ENCODE data around the gene LRPAP1. TPM values are rescaled to one million over a fixed set of nuclear protein-coding genes. Genes with fewer than 3 reads are reported as not detected.

LRPAP1 gene
- total RNA-seq, 1 donor from 2014 or later, result 15.7 TPM

DNA sequence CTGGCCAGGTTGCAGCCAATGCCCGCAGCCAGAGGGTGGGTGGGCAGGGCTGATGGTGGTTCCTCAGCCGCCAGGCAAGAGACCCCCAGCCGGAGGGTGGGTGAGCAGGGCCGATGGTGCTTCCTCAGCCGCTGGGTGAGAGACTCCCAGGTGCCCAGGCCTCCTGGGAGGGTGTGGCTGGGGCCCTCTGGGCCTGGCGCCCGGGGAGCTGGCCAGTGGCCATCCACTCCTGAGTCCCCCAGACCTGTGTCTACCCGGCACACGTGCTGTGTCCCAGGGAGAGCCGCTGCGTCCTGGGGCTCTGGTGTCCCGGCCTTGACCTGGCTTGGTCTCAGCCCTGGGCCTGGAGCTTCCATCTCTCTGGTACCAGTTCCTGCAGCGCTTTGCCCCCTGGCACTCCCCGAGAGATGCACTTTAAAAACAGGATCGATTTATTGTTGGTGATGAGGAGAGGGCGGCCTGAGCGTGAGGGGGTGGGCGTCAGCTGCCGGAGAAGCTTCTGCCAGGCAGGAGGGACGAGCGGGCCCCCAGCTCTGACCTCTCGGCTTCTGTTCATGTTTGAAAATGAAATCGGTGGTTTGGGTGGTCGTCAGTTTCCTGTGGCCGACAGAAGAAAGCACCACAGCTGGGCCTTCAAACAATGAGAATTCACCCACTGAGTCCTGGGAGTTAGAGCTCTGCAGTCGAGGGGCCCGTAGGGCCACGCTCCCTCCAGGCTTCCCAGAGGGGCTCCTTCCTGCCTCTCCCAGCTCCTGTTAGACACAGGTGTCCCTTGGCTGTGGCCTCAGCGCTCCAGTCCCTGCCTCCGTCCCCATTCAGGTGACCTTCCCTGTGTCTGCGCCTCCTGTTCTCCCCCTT, 62.6 kb downstream of the LRPAP1 start:
- H3K36me3 ChIP-seq (ENCODE audit: control insufficient read depth in 3 of 3, insufficient read depth in 3 of 3, low read length in 3 of 3), result peaks cover 0 to 5% (median 0%) of the 10 kb centered on the region in 3 donors
- peak overlapping the region in 1 of 3 donors; percentile 62 for H3K9ac ChIP-seq (ENCODE audit: low read depth in 1 of 3, low read length in 3 of 3)
- peaks cover 0 to 4% (median 0%) of the 10 kb centered on the region in 3 donors for H3K9me3 ChIP-seq (ENCODE audit: control insufficient read depth in 3 of 3, low read length in 3 of 3)
- H3K4me1 ChIP-seq (ENCODE audit: control insufficient read depth in 3 of 3, insufficient read depth in 3 of 3, low read length in 3 of 3), result peaks cover 31 to 86% (median 70%) of the 10 kb centered on the region in 3 donors
- peaks cover 0 to 11% (median 0%) of the 10 kb centered on the region in 3 donors for H3K27me3 ChIP-seq (ENCODE audit: control insufficient read depth in 3 of 3, insufficient read depth in 3 of 3, low read length in 3 of 3)
- H3K27ac ChIP-seq (ENCODE audit: low read depth, low read length), result no peak overlapping the region
- no peak overlapping the region for H3K4me3 ChIP-seq (ENCODE audit: low read length in 3 of 3)

DNA sequence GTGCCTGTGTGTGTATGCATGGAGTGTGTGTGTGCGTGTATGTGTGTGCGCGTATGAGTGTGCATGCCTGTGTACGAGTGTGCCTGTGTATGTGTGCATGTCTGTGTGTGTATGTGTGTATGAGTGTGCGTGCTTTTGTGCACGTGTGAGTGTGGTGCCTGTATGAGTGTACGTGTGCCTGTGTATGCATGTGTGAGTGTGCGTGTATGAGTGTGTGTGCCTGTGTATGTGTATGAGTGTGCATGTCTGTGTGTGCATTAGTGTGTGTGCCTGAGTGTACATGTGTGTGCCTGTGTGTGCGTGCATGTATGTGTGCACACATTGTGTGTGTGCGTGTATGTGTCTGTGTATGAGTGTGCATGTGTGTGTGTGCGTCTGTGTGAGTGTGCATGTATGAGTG, 63.4 kb downstream of the LRPAP1 start:
- Histone ChIP-seq H3K4me3 (ENCODE audit: low read length in 3 of 3) (no peak overlapping the region), H3K9me3 (ENCODE audit: control insufficient read depth in 3 of 3, low read length in 3 of 3) (peaks cover 0 to 4% (median 0%) of the 10 kb centered on the region in 3 donors), H3K36me3 (ENCODE audit: control insufficient read depth in 3 of 3, insufficient read depth in 3 of 3, low read length in 3 of 3) (peaks cover 0 to 5% (median 0%) of the 10 kb centered on the region in 3 donors), H3K27me3 (ENCODE audit: control insufficient read depth in 3 of 3, insufficient read depth in 3 of 3, low read length in 3 of 3) (peaks cover 0 to 18% (median 5%) of the 10 kb centered on the region in 3 donors), H3K9ac (ENCODE audit: low read depth in 1 of 3, low read length in 3 of 3) (no peak overlapping the region), H3K27ac (ENCODE audit: low read depth, low read length) (no peak overlapping the region), H3K4me1 (ENCODE audit: control insufficient read depth in 3 of 3, insufficient read depth in 3 of 3, low read length in 3 of 3) (peaks cover 31 to 87% (median 78%) of the 10 kb centered on the region in 3 donors)

DNA sequence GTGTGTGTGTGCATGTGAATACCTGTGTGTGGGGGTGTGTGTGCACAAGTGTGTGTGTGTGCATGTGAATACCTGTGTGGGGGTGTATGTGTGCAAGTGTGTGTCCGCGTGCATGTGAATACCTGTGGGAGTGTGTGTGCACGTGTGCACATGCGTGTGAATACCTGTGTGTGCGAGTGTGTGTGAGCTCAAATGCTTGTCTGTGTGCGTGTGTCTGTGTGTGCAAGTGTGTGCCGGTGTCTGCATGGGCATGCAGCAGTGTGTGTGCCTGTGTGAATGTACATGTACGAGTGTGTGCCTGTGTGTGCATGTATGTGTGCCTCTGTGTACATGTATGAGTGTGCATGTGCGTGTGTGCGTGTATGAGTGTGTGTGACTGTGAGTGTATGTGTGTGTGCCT, 64.1 kb downstream of the LRPAP1 start:
- Histone ChIP-seq H3K4me3 (ENCODE audit: low read length in 3 of 3) (peak overlapping the region in 1 of 3 donors; percentile 67), H3K27ac (ENCODE audit: low read depth, low read length) (no peak overlapping the region), H3K9ac (ENCODE audit: low read depth in 1 of 3, low read length in 3 of 3) (peak overlapping the region in 1 of 3 donors; percentile 77), H3K9me3 (ENCODE audit: control insufficient read depth in 3 of 3, low read length in 3 of 3) (peaks cover 0 to 4% (median 0%) of the 10 kb centered on the region in 3 donors), H3K27me3 (ENCODE audit: control insufficient read depth in 3 of 3, insufficient read depth in 3 of 3, low read length in 3 of 3) (peaks cover 0 to 20% (median 5%) of the 10 kb centered on the region in 3 donors), H3K36me3 (ENCODE audit: control insufficient read depth in 3 of 3, insufficient read depth in 3 of 3, low read length in 3 of 3) (peaks cover 0 to 5% (median 0%) of the 10 kb centered on the region in 3 donors), H3K4me1 (ENCODE audit: control insufficient read depth in 3 of 3, insufficient read depth in 3 of 3, low read length in 3 of 3) (peaks cover 31 to 80% (median 78%) of the 10 kb centered on the region in 3 donors)

DNA sequence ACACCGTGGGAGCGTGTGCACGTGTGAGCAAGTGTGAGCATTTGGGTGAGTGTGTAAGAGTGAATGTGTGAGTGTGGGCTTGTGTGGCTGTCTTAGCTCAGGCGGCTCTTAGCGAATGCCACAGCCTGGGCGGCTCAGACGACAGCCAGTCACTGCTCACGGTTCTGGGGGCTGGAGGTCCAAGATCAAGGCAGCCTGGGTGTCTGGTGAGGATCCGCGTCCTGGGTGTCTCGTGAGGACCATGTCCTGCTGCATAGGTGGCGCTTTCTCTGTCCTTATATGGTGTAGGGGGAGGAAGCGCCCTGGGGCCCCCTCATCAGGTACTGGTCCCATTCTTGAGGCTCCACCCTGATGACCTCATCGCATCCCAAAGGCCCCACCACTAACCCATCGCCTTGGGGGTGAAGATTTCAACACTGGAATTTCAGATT, 64.6 kb downstream of the LRPAP1 start:
- Histone ChIP-seq H3K9me3 (ENCODE audit: control insufficient read depth in 3 of 3, low read length in 3 of 3) (peaks cover 0 to 4% (median 0%) of the 10 kb centered on the region in 3 donors), H3K4me1 (ENCODE audit: control insufficient read depth in 3 of 3, insufficient read depth in 3 of 3, low read length in 3 of 3) (peaks cover 28 to 78% (median 75%) of the 10 kb centered on the region in 3 donors), H3K27ac (ENCODE audit: low read depth, low read length) (peak overlapping the region; percentile 15), H3K27me3 (ENCODE audit: control insufficient read depth in 3 of 3, insufficient read depth in 3 of 3, low read length in 3 of 3) (peaks cover 0 to 21% (median 5%) of the 10 kb centered on the region in 3 donors), H3K9ac (ENCODE audit: low read depth in 1 of 3, low read length in 3 of 3) (peak overlapping the region in 1 of 3 donors; percentile 77), H3K36me3 (ENCODE audit: control insufficient read depth in 3 of 3, insufficient read depth in 3 of 3, low read length in 3 of 3) (peaks cover 0 to 5% (median 0%) of the 10 kb centered on the region in 3 donors), H3K4me3 (ENCODE audit: low read length in 3 of 3) (peak overlapping the region in 2 of 3 donors; percentile 1 to 67)

DNA sequence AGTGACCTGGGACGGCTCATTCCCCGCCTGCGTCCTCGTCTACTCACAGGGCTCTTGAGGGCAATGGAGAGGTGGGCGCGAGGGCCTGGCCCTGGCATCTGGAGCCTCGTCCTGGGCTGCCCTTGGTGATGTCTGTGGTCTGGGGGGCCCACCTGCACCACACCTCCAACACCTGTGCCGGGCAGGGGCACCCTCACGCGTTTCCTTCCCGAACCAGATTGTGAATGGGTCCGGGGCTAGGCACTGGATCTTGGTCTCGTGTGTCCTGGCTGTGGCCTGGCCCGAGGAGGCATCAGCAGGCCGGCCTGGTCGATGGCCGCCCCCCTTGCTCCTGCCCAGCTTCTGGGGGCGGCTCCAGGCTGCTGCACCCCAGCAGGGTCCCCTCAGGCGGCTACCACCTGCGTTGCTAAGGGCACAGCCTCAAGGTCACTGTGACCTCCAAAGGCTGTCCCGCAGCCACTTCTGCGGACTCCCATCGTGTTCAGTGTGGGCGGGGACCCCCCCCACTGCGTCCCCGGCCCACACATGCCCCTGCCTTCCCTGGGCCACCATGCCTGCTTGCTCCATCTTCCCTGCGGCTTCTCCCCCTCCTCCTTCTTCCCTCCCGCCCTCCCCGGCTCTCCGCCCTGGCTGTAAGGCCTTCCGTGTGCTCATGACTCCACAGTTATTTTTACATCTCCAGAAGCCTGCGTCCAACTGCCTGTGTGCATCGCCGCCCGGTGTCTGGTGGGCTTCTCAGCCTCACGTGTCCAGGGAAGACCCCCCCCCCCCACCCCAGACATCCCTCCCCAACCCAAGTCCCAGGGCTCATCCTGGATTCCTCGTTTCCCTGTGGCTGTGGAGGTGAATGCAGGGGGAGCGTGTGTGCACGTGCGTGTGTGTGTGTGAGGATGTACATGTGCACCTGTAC, 65.3 kb downstream of the LRPAP1 start:
- Histone ChIP-seq H3K36me3 (ENCODE audit: control insufficient read depth in 3 of 3, insufficient read depth in 3 of 3, low read length in 3 of 3) (peaks cover 0 to 5% (median 0%) of the 10 kb centered on the region in 3 donors), H3K4me3 (ENCODE audit: low read length in 3 of 3) (peak overlapping the region in 2 of 3 donors; percentile 1 to 85), H3K27me3 (ENCODE audit: control insufficient read depth in 3 of 3, insufficient read depth in 3 of 3, low read length in 3 of 3) (peaks cover 0 to 22% (median 5%) of the 10 kb centered on the region in 3 donors), H3K9me3 (ENCODE audit: control insufficient read depth in 3 of 3, low read length in 3 of 3) (peaks cover 0 to 4% (median 0%) of the 10 kb centered on the region in 3 donors), H3K27ac (ENCODE audit: low read depth, low read length) (peak overlapping the region; percentile 87), H3K4me1 (ENCODE audit: control insufficient read depth in 3 of 3, insufficient read depth in 3 of 3, low read length in 3 of 3) (peaks cover 32 to 78% (median 76%) of the 10 kb centered on the region in 3 donors), H3K9ac (ENCODE audit: low read depth in 1 of 3, low read length in 3 of 3) (peak overlapping the region in 2 of 3 donors; percentile 62 to 98)

DNA sequence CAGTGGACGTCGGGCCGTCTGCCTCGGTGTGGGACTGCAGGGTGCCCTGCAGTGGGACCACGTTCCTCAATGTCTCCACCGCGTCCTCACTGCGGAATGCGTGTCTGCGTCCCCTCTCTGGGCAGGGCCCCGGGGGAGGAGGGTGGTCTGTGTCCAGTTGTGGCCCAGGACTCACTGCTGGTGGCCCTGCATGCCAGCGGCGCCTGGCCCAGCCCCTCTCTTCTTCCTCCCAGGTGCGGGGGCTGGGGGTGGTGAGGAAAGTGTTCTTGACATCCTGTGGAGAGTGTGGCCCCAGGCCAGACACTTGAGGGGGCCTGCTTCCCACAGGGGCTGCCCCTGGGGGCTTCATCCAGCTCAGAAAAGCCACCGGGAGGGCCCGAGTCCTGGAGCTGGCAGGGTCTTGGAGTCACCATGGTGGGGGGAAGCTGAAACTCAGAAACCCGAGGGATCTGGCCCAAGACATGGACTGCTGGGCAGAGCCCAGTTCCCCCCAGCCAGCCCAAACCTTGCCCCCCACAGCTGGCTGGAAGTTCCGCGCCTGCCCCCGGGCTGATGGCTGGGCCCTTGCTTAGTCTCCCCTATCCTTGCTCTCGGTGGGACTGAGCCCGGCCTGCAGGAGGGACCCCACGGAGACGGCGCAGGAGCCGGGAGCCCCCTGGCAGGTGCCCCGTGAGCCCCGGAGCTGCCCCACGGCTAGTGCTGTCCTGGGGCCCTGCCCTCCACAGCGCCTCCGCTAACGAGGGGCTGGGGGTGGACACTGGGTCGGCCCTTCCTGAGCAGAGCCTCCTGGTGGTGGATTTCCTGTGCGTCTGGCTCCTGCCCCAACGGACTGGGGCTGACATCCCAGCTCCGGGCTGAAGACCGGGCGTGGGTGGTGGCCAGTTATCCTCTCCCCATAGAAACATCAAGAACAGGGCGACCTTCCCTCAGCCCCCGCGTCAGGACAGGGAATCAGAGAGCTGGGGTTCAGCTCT, 66.2 kb downstream of the LRPAP1 start:
- Histone ChIP-seq H3K27me3 (ENCODE audit: control insufficient read depth in 3 of 3, insufficient read depth in 3 of 3, low read length in 3 of 3) (peaks cover 0 to 22% (median 5%) of the 10 kb centered on the region in 3 donors), H3K36me3 (ENCODE audit: control insufficient read depth in 3 of 3, insufficient read depth in 3 of 3, low read length in 3 of 3) (peaks cover 0 to 2% (median 0%) of the 10 kb centered on the region in 3 donors), H3K9me3 (ENCODE audit: control insufficient read depth in 3 of 3, low read length in 3 of 3) (peaks cover 0 to 4% (median 0%) of the 10 kb centered on the region in 3 donors), H3K27ac (ENCODE audit: low read depth, low read length) (peak overlapping the region; percentile 87), H3K9ac (ENCODE audit: low read depth in 1 of 3, low read length in 3 of 3) (peak overlapping the region in 2 of 3 donors; percentile 93 to 98), H3K4me1 (ENCODE audit: control insufficient read depth in 3 of 3, insufficient read depth in 3 of 3, low read length in 3 of 3) (peaks cover 41 to 84% (median 82%) of the 10 kb centered on the region in 3 donors), H3K4me3 (ENCODE audit: low read length in 3 of 3) (peak overlapping the region in 2 of 3 donors; percentile 20 to 85)

DNA sequence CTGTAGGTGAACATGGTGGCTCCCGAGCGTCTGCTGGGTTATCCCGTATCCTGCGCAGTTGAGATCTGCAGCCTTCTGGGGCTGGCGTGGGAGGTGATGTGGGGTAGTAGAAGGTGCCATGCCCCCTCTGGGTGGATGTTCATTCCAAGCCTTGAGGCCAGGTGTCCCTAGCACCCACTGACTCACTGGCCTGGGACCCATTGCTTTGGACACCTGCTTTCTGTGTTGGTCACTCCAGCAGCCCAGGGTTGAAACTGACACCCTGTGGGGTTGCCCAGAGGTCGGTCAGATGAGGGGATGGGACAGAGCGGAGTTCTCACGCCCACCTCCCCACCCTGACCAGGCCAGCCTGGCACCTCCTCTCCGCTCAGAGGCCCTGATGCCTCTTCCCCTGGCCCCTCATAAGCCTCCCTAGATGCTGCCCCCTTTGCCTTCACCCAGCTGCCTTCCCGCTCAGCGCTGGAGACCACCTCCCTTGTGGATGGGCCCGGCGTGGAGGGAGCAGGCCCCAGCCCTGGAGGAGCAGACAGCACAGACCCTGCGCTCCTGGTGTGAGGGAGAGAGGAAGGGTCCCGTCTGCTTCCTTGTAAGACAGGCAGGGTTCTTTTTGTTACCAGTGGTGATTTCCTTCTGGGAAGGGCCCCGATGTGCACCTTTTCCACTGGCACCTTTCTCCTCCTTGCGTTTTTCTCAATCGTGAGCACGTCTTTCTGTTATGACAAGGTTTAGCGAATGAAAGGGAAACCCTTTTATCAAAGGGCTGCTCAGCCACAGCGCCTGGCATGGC, 67.1 kb downstream of the LRPAP1 start:
- H3K27me3 ChIP-seq (ENCODE audit: control insufficient read depth in 3 of 3, insufficient read depth in 3 of 3, low read length in 3 of 3), result peaks cover 0 to 20% (median 5%) of the 10 kb centered on the region in 3 donors
- peak overlapping the region; percentile 20 to 98 (median 93) for H3K9ac ChIP-seq (ENCODE audit: low read depth in 1 of 3, low read length in 3 of 3)
- H3K27ac ChIP-seq (ENCODE audit: low read depth, low read length), result peak overlapping the region; percentile 87
- H3K4me1 ChIP-seq (ENCODE audit: control insufficient read depth in 3 of 3, insufficient read depth in 3 of 3, low read length in 3 of 3), result peaks cover 47 to 83% (median 80%) of the 10 kb centered on the region in 3 donors
- H3K36me3 ChIP-seq (ENCODE audit: control insufficient read depth in 3 of 3, insufficient read depth in 3 of 3, low read length in 3 of 3), result no peaks in the 10 kb centered on the region
- H3K9me3 ChIP-seq (ENCODE audit: control insufficient read depth in 3 of 3, low read length in 3 of 3), result peaks cover 0 to 4% (median 0%) of the 10 kb centered on the region in 3 donors
- peak overlapping the region in 2 of 3 donors; percentile 74 to 85 for H3K4me3 ChIP-seq (ENCODE audit: low read length in 3 of 3)

DNA sequence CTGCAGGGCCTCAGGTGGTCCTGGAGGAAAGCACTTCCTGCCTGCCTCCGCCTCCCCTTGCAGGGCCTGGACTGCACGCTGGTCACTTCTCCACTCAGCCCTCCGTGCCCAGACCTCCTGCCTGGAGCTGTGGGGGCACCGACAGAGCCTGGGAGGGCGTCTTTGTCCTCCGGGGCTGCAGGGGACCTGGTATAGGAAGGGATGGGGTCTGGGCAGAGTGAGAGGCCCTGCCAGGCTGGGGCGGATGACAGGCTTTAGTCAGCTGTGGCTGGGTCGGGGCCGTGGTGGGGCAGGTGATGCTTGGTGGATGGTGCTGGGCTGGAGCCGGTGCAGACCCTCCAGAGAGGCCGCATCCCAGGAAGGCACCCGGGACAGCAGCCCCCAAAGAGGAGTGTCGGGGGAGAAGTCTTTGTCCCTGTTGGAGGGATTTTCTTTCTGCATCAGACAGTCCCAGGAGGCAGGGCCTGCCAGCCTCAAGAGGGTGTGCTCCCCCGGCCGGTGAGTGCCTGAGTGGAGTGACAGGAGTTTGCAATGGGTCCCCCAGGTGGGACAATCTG, 67.8 kb downstream of the LRPAP1 start:
- Histone ChIP-seq H3K27me3 (ENCODE audit: control insufficient read depth in 3 of 3, insufficient read depth in 3 of 3, low read length in 3 of 3) (peaks cover 0 to 18% (median 5%) of the 10 kb centered on the region in 3 donors), H3K27ac (ENCODE audit: low read depth, low read length) (peak overlapping the region; percentile 87), H3K9ac (ENCODE audit: low read depth in 1 of 3, low read length in 3 of 3) (peak overlapping the region; percentile 89 to 98 (median 93))

More for the DNA sequence above, 67.8 kb downstream of the LRPAP1 start:
- H3K36me3 ChIP-seq (ENCODE audit: control insufficient read depth in 3 of 3, insufficient read depth in 3 of 3, low read length in 3 of 3), result no peaks in the 10 kb centered on the region
- H3K9me3 ChIP-seq (ENCODE audit: control insufficient read depth in 3 of 3, low read length in 3 of 3), result peaks cover 0 to 4% (median 0%) of the 10 kb centered on the region in 3 donors
- peaks cover 47 to 78% (median 76%) of the 10 kb centered on the region in 3 donors for H3K4me1 ChIP-seq (ENCODE audit: control insufficient read depth in 3 of 3, insufficient read depth in 3 of 3, low read length in 3 of 3)
- peak overlapping the region; percentile 59 to 85 (median 74) for H3K4me3 ChIP-seq (ENCODE audit: low read length in 3 of 3)
